SK-N-SH (cell line): ENCODE data around the gene TCF3.

Experiments used
- CTCF ChIP-seq: fragments of 200-600 bp; sonication (generic); IDR thresholded peaks from 2 replicates; pipeline ENCODE4 v1.6.1; 2017; ENCODE audit warnings: antibody characterized with exemption, mild to moderate bottlenecking, moderate library complexity
- EP300 ChIP-seq, 2 experiments: IDR thresholded peaks; 2 replicates each; pipeline versions ENCODE4 v1.4.0 to v1.6.1; 2012; ENCODE audit warnings: borderline replicate concordance in 1 of 2, low read depth in 1 of 2, low read length in 1 of 2
- FOXJ3 ChIP-seq: sonication (generic); formaldehyde crosslinking; IDR thresholded peaks from 2 replicates; pipeline ENCODE4 v1.5.1; 2020; ENCODE audit warnings: mild to moderate bottlenecking, missing genetic modification reagents
- POLR2AphosphoS5 ChIP-seq: IDR thresholded peaks from 2 replicates; pipeline ENCODE4 v1.6.1; 2012; ENCODE audit warnings: low read depth, low read length
- RAD21 ChIP-seq: IDR thresholded peaks from 2 replicates; pipeline ENCODE4 v1.6.1; 2012; ENCODE audit warnings: mild to moderate bottlenecking, low read length
- REST ChIP-seq: IDR thresholded peaks from 2 replicates; pipeline ENCODE4 v1.6.1; 2012; ENCODE audit warnings: mild to moderate bottlenecking, low read depth, low read length, moderate library complexity
- SMC3 ChIP-seq: IDR thresholded peaks from 2 replicates; pipeline ENCODE4 v1.6.1; 2012; ENCODE audit warnings: low read depth, low read length, improper control_type of control experiment
- TAF1 ChIP-seq: IDR thresholded peaks from 2 replicates; pipeline ENCODE4 v1.6.1; 2012; ENCODE audit warnings: low read depth, mild to moderate bottlenecking, low read length, moderate library complexity, borderline replicate concordance
- USF2 ChIP-seq: fragments of 150-350 bp; IDR thresholded peaks from 2 replicates; pipeline ENCODE4 v1.6.1; 2017; ENCODE audit warnings: antibody characterized with exemption, low read length, low read depth, borderline replicate concordance

GRCh38 chr19:1590641-1591397 lies 61.6 kb downstream of the TCF3 start:
- TF ChIP-seq TAF1: no peak
- TF ChIP-seq REST: no peak
- peak; percentile 21; the same call in 1 of the 2 replicates for TF ChIP-seq SMC3
- peak; percentile 23; the same call in 1 of the 2 replicates for TF ChIP-seq RAD21
- peak; percentile 36 for TF ChIP-seq CTCF
- no peak for TF ChIP-seq EP300 (IDR thresholded peaks at IDR 0.05; ENCODE audit: borderline replicate concordance in 1 of 2, low read depth in 1 of 2, low read length in 1 of 2)
- no peak for TF ChIP-seq FOXJ3 (CRISPR knock-in tag)
- peak; percentile 11; the same call in 1 of the 2 replicates for TF ChIP-seq POLR2AphosphoS5
- TF ChIP-seq USF2: no peak
